Measurements from ENCODE around the gene C5.

DNA sequence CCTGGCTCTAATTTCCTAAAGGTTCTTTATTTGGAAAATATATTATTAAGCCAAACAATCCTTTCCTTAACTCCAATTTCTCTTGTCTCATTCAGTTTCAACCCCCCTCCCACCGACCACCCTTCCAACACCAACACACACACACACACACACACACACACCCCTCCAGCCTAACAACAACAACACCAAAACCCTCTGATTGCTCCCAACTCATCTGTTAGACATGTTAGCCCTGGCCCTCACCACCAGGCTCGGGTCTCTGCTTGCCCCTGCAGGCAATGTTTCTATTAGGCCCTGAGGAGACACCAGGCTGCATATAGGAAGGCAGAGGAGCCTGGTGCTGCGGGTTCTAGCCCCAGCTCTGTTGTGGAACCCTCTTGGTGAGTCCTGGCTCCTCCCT is 105.1 kb downstream of the C5 start:
- TF ChIP-seq, protein P1, sequence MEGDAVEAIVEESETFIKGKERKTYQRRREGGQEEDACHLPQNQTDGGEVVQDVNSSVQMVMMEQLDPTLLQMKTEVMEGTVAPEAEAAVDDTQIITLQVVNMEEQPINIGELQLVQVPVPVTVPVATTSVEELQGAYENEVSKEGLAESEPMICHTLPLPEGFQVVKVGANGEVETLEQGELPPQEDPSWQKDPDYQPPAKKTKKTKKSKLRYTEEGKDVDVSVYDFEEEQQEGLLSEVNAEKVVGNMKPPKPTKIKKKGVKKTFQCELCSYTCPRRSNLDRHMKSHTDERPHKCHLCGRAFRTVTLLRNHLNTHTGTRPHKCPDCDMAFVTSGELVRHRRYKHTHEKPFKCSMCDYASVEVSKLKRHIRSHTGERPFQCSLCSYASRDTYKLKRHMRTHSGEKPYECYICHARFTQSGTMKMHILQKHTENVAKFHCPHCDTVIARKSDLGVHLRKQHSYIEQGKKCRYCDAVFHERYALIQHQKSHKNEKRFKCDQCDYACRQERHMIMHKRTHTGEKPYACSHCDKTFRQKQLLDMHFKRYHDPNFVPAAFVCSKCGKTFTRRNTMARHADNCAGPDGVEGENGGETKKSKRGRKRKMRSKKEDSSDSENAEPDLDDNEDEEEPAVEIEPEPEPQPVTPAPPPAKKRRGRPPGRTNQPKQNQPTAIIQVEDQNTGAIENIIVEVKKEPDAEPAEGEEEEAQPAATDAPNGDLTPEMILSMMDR (conservative IDR thresholded peaks at IDR 0.05; ENCODE audit: low read length) = no peak
- no peak for TF ChIP-seq EZH2phosphoT487 (IDR thresholded peaks at IDR 0.05; ENCODE audit: borderline replicate concordance)

Measured in Loucy (cell line).